Measurements from ENCODE around the gene PALS1.
A peak's percentile ranks its signal among the peaks of the same experiment; 100 is the strongest.
"Not testable (repeated sequence)": the region's sequence is repeated elsewhere in the genome, so short reads cannot be mapped to it uniquely, and the experiment has no call there.

The PALS1 gene

DNA sequence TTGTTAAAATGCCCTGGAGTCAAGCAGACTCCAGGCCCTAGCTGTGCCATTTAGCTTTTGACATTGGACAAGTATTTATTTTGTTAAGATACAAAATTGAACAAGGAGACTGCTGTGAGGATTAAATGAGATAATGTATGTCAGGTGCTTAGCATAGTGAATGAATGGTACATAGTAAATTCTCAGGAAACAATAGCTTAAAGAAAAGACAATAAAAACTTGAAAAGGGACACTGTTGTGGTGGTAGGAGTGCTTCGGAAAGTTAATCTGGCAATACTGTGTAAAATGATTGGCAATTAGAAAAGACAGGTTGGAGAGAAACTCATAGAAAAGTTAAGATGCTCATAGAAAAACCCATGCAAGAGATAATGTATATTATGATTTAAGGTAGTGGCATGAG is 19.7 kb downstream of the PALS1 start:
- DNase-seq, result no peak

DNA sequence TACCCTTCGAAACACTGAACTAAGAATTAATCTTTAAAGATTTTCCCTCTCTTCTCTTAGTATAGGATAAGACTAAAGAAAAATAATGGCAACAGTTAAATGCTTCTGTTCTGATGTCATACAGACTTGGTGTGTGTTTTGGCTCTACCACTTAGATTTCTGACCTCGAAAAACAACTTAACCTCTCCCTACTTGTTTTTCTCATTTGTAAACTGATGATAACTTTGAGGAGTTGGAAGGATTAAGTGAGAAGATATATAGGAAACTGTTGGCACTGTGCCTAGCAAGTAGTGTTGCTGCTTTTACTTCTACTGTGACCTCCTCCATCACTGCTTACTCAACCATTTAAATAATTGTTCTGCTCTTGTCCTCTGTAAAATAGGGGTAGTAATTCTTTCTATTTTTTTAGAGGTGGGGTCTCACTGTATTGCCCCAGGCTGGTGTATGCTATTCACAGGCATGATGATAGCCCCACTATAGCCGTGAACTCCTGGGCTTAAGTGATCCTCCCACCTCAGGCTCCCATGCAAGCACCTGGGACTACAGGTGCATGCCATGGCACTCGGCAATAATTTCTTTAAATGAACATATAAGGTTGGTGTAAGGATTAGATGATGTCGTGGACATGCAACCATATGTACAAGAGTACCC is 22.4 kb downstream of the PALS1 start:
- DNase-seq, result no peak

DNA sequence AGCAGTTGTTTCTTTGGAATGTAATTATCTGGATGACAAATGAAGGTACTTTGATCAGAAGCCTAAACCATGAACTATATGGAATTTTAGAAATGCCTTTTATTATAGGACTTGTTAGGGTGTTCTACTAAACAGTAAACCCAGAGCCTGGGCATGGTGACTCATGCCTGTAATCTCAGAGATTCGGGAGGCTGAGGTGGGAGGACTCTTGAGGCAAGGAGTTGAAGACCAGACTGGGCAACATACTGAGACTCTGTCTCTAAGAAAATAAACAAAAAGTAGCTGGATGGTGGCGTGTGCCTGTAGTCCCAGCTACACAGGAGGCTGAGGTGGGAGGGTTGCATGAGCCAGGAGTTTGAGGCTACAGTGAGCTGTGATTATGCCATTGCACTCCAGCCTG is 23.9 kb downstream of the PALS1 start:
- DNase-seq, result no peak

DNA sequence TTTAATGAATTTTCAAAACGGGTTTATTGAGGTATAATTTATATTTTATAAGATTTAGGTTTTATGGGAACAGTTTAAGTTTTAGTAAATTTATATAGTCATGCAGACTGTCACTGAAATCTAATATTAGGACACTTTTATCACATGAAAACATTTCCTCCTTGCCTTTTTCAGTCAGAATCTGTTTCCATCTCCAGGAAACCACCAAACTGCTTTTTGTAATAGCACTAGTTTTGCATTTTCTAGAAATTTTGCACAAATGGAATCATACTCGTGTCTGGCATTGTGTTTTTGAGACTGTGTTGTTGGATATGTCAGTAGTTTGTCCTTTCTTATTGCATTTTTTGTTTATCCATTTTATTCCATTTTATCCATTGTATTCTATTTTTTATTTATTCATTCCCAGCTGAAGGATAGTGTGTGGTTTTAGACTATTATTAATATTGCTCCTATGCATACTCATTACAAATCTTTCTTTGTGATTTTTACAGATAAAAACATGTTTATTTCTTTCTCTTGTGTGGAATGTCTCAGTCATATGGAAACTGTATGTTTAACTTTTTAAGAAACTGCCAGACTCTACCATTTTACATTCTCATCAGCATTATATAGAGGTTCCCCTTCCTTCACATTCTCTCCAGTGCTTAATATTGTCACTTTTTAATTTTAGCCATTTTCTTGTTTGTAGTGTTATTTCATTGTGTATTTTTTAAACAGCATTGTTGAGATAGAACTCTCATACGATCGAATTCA is 26.5 kb downstream of the PALS1 start:
- DNase-seq, result no peak

DNA sequence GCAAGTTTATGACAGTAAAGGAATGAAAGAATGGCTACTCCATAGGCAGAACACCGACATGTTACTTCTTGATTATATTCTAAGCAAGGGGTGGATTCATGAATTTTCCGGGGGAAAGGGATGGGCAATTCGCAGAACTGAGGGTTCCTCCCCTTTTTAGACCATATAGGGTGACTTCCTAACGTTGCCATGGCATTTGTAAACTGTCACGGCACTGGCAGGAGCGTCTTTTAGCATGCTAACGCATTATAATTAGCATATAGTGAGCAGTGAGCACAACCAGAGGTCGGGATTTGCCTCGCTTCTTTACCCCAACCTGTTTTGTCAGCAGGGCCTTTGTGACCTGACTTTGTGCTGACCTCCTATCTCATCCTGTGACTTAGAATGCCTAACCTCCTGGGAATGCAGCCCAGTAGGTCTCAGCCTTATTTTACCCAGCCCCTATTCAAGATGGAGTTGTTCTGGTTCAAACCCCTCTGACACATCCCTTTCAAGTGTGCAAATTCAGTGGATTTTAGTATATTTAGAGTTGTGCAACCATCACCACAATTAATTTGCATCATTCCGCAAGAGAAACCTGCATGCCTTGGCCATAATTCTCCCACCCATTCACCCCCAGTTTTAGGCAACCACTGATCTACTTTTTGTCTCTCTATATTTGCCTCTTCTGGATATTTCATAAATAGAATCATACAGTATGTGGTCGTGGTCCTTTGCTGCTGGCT is 27.4 kb downstream of the PALS1 start:
- DNase-seq, result no peak

DNA sequence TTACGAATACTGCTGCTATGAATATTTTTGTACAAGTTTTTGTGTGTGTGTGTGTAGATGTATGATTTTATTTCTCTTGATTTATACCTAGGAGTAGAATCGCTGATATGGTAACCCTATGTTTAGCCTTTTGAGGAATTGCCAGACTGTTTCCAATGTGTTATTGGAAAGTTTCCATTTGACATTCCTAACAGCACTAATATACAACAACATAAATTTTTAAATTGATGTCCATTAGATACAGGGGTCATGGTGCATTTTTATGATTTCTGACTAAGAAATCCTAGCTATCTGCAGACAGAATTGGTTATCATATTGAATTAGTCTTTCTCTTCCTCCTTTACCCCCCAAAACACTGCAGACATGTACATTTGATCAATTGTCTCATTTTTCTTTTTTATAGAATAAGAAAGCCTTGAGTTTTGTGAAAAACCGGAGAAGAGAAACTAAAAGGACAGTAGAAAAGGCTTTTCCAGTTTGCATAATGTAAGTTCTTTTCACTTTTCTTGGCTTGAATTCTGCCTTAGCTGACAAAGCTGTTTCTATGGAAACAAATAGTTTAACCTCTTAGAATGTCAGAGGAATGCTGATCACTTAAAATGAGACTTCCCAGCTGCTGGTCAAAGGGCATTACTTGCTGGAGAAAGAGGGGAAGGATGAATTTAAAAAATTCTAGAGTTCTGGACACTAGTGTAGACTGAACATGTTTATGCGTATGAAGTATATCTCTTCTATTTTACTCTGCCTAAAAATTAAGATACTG is 28.2 kb downstream of the PALS1 start:
- no peak for DNase-seq

DNA sequence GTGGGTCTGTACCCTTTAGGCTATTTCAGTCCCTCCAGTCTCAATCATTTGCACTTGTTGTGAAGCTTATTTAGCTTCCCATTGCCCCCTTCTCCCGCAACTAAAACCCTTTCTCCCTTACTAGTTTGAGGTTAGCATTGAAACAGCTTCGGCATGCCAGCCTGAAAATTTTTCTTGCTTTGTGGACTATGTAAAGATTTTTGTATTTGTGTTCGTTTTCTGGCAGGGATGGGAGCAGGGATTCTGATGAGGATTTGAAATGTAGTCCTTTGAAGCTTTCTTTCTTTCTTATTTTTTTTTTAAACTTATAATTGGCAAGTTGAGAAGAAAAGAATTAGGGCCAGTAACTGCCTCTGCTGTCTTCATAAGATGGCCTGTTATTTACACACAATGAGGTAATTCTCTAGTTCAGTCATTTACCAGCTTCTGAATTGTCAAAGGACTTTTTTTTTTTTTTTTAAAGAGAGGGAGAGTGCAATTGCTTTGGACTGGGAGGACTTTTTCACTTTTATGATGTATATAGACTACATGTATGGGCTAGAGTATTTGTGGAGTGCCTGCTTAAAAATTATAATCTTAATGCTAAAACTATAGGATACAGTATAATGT is 29.0 kb downstream of the PALS1 start:
- DNase-seq, result no peak

DNA sequence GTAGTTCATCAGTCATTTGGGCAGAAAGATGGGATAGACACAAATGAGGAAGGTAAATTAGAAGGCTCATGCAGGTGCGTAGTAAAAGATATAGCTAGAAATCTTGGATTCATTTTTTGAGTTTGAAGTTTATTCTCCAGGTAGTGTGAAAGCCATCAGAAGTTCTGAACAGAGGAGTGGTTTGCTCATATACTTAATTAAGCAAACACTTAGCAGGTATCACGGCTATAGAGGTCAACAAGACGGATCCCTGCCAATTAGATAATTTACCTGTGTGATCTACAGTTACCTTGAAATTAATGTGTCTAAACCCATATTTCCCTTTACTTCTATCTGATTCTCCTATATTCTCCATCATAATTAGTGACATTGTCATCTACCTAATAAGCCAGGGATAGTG is 29.7 kb downstream of the PALS1 start:
- DNase-seq, result no peak

DNA sequence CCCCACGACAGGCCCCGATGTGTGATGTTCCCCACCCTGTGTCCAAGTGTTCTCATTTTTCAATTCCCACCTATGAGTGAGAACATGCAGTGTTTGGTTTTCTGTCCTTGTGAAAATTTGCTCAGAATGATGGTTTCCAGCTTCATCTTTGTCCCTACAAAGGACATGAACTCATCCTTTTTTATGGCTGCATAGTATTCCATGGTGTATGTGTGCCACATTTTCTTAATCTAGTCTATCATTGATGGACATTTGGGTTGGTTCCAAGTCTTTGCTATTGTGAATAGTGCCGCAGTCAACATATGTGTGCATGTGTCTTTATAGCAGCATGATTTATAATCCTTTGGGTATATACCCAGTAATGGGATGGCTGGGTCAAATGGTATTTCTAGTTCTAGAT is 32.0 kb downstream of the PALS1 start:
- not testable (repeated sequence) for DNase-seq

DNA sequence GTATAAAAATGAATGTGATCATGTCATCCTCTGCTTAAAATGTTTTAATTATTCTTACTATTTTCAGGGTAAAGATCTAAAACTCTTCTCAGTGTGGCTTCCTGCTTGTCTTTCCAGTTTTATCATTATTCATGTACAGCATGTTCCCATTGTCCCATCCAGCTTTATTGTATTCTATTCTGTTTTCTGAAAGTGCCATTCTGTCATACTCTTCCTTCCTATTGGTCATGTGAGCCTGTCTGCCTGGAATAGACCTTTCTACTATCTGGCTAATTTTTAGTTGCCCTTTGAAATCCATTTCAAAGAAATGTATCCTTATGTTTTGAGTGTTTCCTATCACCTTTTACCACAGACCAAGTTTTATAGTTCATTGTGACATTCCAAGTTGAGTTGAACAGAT is 34.9 kb downstream of the PALS1 start:
- no peak for DNase-seq

DNA sequence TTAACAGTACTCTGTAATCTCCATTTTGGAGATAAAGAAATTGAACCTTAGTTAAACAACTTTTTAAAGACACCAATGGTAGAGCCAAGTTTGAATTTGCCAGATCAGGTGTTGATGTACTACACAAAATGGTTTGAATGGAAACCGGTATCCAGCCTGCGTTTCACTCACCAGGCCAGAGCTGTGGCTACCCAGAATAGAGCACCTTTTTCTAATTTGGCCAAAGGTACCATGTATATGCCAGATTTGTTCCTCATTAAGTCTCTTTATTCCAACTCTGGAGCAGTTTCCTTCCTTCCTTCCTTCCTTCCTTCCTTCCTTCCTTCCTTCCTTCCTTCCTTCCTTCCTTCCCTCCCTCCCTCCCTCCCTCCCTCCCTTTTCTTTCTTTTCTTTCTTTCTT is 39.3 kb downstream of the PALS1 start:
- no peak for DNase-seq

DNA sequence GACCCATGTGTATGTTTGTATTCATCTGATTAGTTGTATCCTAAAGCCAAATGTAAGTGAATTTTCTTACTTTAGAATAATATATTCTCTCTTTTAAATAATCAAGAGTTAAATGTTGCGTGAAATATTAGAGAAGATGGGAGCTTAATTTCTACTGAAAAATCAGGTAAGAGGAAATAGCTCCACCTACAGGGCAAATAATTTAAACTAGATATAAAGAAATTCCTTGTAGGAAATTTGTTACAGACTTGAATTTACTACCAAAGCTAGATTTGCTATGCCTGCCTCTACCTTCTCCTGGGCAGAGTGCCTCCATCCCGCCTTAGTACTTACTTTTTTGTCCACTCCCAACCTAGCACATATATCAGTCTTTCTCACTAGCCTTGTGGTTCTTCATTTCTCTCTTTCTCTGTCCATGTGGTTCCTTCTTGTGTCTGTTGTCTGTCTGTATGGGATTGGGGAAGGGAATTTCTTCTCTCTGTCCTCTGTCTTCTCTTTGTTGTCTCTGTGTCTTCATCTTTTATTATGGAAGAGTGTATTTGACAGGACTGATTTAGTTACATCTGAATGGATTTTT is 44.7 kb downstream of the PALS1 start:
- peak in 1 of 5 donors; percentile 3 for DNase-seq
